ENCODE measurements around the gene CELF1. TPM values are rescaled to one million over a fixed set of nuclear protein-coding genes. Genes with fewer than 3 reads are reported as not detected.

CELF1 gene
- total RNA-seq, 1 donor, result 128 TPM

DNA sequence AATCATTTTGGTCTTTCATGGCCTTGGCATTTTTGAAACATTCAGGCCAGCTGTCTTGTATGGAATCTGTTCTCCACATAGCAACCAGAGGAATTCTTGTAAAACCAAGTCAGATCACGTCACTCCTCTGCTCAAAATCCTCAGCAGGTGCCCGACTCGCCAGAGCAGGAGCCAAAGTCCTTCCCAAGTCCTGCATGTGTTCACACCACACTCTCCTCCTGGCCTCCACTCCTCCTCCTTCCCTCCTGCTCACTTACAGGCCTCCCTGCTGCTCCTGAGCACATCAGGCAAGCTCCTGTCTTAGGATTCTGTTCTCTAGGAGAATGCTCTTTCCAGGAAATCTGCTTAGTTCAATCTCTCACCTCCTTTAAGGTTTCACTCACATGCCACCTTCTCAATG lies 119.8 kb downstream of the CELF1 start:
- peak; percentile 67 for DNase-seq (ENCODE audit: low read depth)
- no peak overlapping the region for H3K4me3 ChIP-seq (ENCODE audit: low read depth, low read length)
- TF ChIP-seq, protein P1, sequence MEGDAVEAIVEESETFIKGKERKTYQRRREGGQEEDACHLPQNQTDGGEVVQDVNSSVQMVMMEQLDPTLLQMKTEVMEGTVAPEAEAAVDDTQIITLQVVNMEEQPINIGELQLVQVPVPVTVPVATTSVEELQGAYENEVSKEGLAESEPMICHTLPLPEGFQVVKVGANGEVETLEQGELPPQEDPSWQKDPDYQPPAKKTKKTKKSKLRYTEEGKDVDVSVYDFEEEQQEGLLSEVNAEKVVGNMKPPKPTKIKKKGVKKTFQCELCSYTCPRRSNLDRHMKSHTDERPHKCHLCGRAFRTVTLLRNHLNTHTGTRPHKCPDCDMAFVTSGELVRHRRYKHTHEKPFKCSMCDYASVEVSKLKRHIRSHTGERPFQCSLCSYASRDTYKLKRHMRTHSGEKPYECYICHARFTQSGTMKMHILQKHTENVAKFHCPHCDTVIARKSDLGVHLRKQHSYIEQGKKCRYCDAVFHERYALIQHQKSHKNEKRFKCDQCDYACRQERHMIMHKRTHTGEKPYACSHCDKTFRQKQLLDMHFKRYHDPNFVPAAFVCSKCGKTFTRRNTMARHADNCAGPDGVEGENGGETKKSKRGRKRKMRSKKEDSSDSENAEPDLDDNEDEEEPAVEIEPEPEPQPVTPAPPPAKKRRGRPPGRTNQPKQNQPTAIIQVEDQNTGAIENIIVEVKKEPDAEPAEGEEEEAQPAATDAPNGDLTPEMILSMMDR (IDR thresholded peaks at IDR 0.05; ENCODE audit: insufficient read depth, low read depth, low read length), result no peak

GRCh38 chr11:47431356-47432083 lies 121.4 kb downstream of the CELF1 start:
- no peak overlapping the region for H3K4me3 ChIP-seq (ENCODE audit: low read depth, low read length)
- no peak for DNase-seq (ENCODE audit: low read depth)
- TF ChIP-seq, protein P1 (IDR thresholded peaks at IDR 0.05; ENCODE audit: insufficient read depth, low read depth, low read length), result no peak

DNA sequence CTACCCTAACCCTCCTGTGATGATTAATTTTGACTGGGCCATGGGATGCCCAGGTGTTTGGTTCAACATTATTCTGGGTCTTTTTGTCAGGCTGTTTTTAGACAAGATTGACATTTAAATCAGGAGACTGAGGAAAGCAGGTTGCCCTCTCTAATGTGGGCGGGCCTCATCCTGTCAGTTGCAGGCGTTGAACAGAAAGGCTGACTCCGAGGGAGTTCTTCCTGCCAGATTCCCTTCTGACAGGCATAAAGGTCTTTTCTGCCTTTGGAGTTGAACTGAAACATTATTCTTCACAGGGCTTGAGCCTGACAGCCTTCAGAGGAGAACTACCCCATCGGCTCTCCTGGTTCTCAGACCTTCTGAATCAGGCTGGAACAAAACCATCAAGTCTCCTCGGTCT lies 122.4 kb downstream of the CELF1 start:
- DNase-seq (ENCODE audit: low read depth), result no peak
- TF ChIP-seq, protein P1 (IDR thresholded peaks at IDR 0.05; ENCODE audit: insufficient read depth, low read depth, low read length), result no peak
- no peak overlapping the region for H3K4me3 ChIP-seq (ENCODE audit: low read depth, low read length)

- peak; percentile 97 for DNase-seq (ENCODE audit: low read depth)
- peak within 1 kb of the TSS; percentile 80 for H3K4me3 ChIP-seq (ENCODE audit: low read depth, low read length)
- TF ChIP-seq, protein P1 (IDR thresholded peaks at IDR 0.05; ENCODE audit: insufficient read depth, low read depth, low read length), result no peak
Measured at GRCh38 chr11:47426062-47426956, 126.6 kb downstream of the CELF1 start, which contains the start of gene PSMC3. PSMC3 (minus strand) TSS chr11:47426439; CDS start chr11:47426279, 160 bp downstream.

DNA sequence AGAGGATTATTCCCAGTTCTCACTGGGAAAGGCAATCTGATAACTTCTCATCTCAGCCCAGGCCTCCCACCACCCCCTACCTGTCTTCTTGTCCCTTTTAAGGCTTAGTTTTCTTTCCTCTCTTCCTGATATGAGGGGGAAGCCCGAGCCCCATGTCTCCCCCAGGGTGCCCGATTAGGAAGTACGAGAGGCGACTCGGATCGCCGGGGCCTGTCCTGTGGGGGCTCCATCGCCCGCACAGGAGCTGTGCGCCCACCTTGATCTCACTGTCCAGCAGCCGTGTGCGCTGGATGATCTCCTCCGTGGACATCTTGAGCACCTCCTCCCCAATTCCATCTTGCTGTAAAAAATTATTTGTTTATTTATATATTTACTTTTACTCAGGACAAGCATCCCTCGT lies 127.3 kb downstream of the CELF1 start:
- H3K4me3 ChIP-seq (ENCODE audit: low read depth, low read length), result peak overlapping the region; percentile 80
- TF ChIP-seq, protein P1 (IDR thresholded peaks at IDR 0.05; ENCODE audit: insufficient read depth, low read depth, low read length), result no peak
- no peak for DNase-seq (ENCODE audit: low read depth)

- H3K4me3 ChIP-seq (ENCODE audit: low read depth, low read length), result no peak overlapping the region
- TF ChIP-seq, protein P1 (IDR thresholded peaks at IDR 0.05; ENCODE audit: insufficient read depth, low read depth, low read length), result no peak
- DNase-seq (ENCODE audit: low read depth), result no peak
Measured at GRCh38 chr11:47418454-47419259, 134.3 kb downstream of the CELF1 start.
